Measurements from ENCODE around the gene NCOA3.

DNA sequence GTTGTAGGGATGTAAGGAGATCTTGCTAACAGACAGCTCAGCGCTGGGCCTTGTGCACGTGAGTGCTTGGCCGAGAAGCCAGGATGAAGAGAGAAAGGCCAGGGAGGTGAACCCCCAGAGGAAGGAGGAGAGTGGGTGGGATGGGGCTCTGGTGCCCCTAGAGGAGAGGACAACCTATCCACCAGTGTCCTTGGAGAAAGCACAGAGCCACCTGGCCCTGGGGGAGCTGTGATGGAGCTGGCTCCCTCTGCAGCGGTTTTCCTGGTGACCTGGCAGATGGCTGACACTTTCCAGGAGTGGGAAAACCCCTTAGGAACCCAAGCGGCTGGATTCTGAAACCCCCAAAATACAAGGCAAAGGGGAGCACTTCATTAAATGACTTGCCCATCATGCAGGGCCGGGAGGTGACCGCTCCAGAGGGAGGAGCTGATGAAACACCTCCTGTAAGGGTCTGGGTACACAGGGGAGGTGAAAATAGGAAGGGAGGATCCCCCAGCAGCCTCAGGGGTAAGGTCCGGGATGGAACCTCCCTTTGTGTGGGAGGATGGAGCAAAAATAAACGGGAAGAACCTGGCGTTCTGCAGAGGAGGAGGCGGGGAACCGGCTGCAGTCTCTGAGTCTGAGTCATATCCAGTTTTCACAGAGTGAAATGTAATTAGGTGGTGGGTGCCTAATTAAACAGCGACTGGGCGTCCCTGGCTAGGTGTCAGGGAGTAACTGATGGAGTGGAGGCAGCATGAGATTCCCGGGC lies 203.2 kb downstream of the NCOA3 start:
- TF ChIP-seq POLR2A (IDR thresholded peaks at IDR 0.05) (no peak), CTCF (IDR thresholded peaks at IDR 0.05) (no peak)

Data from esophagus squamous epithelium (tissue), 4 donors.